ENCODE results near the gene CCDC32. TPM values are rescaled to one million over a fixed set of nuclear protein-coding genes. Genes with fewer than 3 reads are reported as not detected.

Gene CCDC32
- total and polyA plus RNA-seq, 2 donors (not counting 1 experiment from before 2014, with no cell fraction given): 29.5 to 76.6 TPM

DNA sequence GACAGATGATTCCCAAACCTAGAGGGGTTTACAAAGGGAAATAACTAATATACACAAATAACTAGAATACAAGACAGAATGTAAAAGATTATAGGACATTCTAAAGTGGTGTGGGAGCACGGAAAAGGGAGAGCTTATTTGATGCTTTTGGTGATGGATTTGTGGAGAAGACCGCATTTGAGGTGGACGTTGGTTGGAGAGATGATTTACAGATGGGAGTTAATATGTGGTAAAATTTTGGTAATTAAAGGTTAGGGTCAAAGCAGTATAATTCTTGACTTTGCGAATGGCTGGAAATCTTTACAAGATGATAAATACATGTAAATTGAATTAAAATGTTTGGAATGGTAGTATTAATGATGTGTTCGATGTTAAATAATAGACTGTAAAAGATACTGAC lies 30.4 kb upstream of the CCDC32 start:
- Histone ChIP-seq H3K4me3 (ENCODE audit: control extremely low read depth in 1 of 5, extremely low read depth in 1 of 5, insufficient read depth in 1 of 5, low read depth in 2 of 5, low read length in 4 of 5) (peak overlapping the region in 3 of 5 experiments; percentile 80 to 92 (median 82)), H3K4me2 (replicated peaks; ENCODE audit: low read depth, low read length, poor library complexity, severe bottlenecking) (peak overlapping the region; percentile 85), H3K27me3 (replicated peaks in 1 of 4; ENCODE audit: control extremely low read depth in 1 of 4, control insufficient read depth in 3 of 4, insufficient read depth in 4 of 4, low read length in 3 of 4) (no peaks in the 10 kb centered on the region), H3K4me1 (ENCODE audit: control insufficient read depth in 2 of 2, insufficient read depth in 2 of 2, low read length in 2 of 2) (peaks cover 7 to 14% of the 10 kb centered on the region in 2 donors), H3K27ac (ENCODE audit: low read length in 2 of 2) (no peak overlapping the region), H2AFZ (ENCODE audit: insufficient read depth, low read depth, low read length, poor library complexity, severe bottlenecking) (peak overlapping the region; percentile 89), H3K79me2 (ENCODE audit: control insufficient read depth, insufficient read depth, low read length) (peaks cover 35% of the 10 kb centered on the region), H4K20me1 (ENCODE audit: control insufficient read depth, insufficient read depth, low read length, poor library complexity, severe bottlenecking) (no peaks in the 10 kb centered on the region), H3K9me3 (ENCODE audit: control extremely low read depth in 1 of 3, control insufficient read depth in 2 of 3, insufficient read depth in 1 of 3, low read length in 2 of 3) (no peaks in the 10 kb centered on the region), H3K36me3 (replicated peaks in 1 of 2; ENCODE audit: control extremely low read depth in 1 of 2, control insufficient read depth in 1 of 2, extremely low read depth in 1 of 2, insufficient read depth in 2 of 2, low read length in 1 of 2) (no peaks in the 10 kb centered on the region), H3K9ac (ENCODE audit: low read length) (peak overlapping the region; percentile 96)
- intact Hi-C loops (cut with micrococcal nuclease): loop anchor here (2.0 kb wide), 2 partner anchors 300 to 522 kb away; partner anchors contain the start of genes INO80 and VPS18
- Mint-ChIP-seq H3K4me1 (peaks cover 19% of the 10 kb centered on the region), H3K27ac (no peak overlapping the region), H3K9me3 (ENCODE audit: insufficient read depth) (no peaks in the 10 kb centered on the region), H3K27me3 (no peaks in the 10 kb centered on the region), H3K4me3 (peak overlapping the region; percentile 96)
- TF ChIP-seq EZH2 (IDR thresholded peaks at IDR 0.05; ENCODE audit: borderline replicate concordance, insufficient read depth, low read depth, low read length, poor library complexity, severe bottlenecking): no peak
- no peak for TF ChIP-seq CTCF (IDR thresholded peaks at IDR 0.05)
- ATAC-seq (ENCODE audit: low read depth) (no peak), DNase-seq (no peak)
- ChIA-PET POLR2A (interaction anchor here (1.5 kb wide), 1 partner anchor 26 kb away, joined by 4 read pairs; the partner anchor contains the start of gene RPUSD2), CTCF (interaction anchor here (1.0 to 1.3 kb wide), 2 partner anchors 26 to 155 kb away, joined by 3 read pairs; partner anchors contain the start of genes BAHD1 and RPUSD2)
- 14% methylated on average over 3 of the region's 5 CpGs for WGBS (ENCODE audit: insufficient coverage)

DNA sequence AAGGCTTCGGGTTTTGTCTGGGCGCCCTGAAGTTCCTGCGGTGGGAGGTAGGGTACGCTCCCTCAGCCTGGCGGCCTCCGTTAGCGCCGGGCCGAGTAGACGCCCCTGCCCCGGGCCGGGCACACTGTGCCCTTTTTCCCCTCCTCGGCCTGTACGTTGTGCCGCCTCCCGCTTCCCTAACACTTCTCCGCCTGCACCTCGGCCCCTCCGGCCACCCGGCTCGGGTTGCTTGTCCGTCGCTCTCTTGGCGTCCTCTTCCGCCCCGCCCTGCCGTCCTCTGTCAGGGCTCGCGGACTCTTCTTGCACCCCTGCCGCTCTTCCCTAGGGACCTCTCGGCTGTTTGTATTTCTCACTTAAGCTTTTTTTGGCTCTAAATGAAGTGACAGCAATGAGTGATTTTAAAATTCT lies 29.6 kb upstream of the CCDC32 start:
- no peak for TF ChIP-seq EZH2 (IDR thresholded peaks at IDR 0.05; ENCODE audit: borderline replicate concordance, insufficient read depth, low read depth, low read length, poor library complexity, severe bottlenecking)
- no peak for TF ChIP-seq CTCF (IDR thresholded peaks at IDR 0.05)

More for the DNA sequence above, 29.6 kb upstream of the CCDC32 start:
- peaks cover 23% of the 10 kb centered on the region for H3K4me1 Mint-ChIP-seq
- ChIA-PET POLR2A (interaction anchor here (1.5 kb wide), 1 partner anchor 25 kb away, joined by 4 read pairs; the partner anchor contains the start of gene RPUSD2), CTCF (interaction anchor here (1.0 to 7.6 kb wide), 4 partner anchors 25 to 154 kb away, joined by 3 to 54 read pairs (median 3); partner anchors contain the start of genes BAHD1 and RPUSD2)
- H3K4me3 Mint-ChIP-seq: peak overlapping the region; percentile 96
- Histone ChIP-seq H3K4me1 (ENCODE audit: control insufficient read depth in 2 of 2, insufficient read depth in 2 of 2, low read length in 2 of 2) (peaks cover 9 to 20% of the 10 kb centered on the region in 2 donors), H3K79me2 (ENCODE audit: control insufficient read depth, insufficient read depth, low read length) (peaks cover 28% of the 10 kb centered on the region), H3K9me3 (ENCODE audit: control extremely low read depth in 1 of 3, control insufficient read depth in 2 of 3, insufficient read depth in 1 of 3, low read length in 2 of 3) (no peaks in the 10 kb centered on the region), H2AFZ (ENCODE audit: insufficient read depth, low read depth, low read length, poor library complexity, severe bottlenecking) (peak overlapping the region; percentile 89), H3K4me2 (replicated peaks; ENCODE audit: low read depth, low read length, poor library complexity, severe bottlenecking) (peak overlapping the region; percentile 85), H3K27ac (ENCODE audit: low read length in 2 of 2) (peak overlapping the region; percentile 89 to 92), H4K20me1 (ENCODE audit: control insufficient read depth, insufficient read depth, low read length, poor library complexity, severe bottlenecking) (no peaks in the 10 kb centered on the region), H3K36me3 (replicated peaks in 1 of 2; ENCODE audit: control extremely low read depth in 1 of 2, control insufficient read depth in 1 of 2, extremely low read depth in 1 of 2, insufficient read depth in 2 of 2, low read length in 1 of 2) (no peaks in the 10 kb centered on the region), H3K27me3 (replicated peaks in 1 of 4; ENCODE audit: control extremely low read depth in 1 of 4, control insufficient read depth in 3 of 4, insufficient read depth in 4 of 4, low read length in 3 of 4) (no peaks in the 10 kb centered on the region), H3K9ac (ENCODE audit: low read length) (peak overlapping the region; percentile 96), H3K4me3 (ENCODE audit: control extremely low read depth in 1 of 5, extremely low read depth in 1 of 5, insufficient read depth in 1 of 5, low read depth in 2 of 5, low read length in 4 of 5) (peak overlapping the region; percentile 63 to 92 (median 80))
- 0% methylated on average over 25 of the region's 31 CpGs for WGBS (ENCODE audit: insufficient coverage)
- intact Hi-C loops (cut with micrococcal nuclease): loop anchor here (1.0 to 5.0 kb wide), 9 partner anchors 29 to 522 kb away; partner anchors contain the start of genes BAHD1, CCDC32, DNAJC17 and INO80
- ATAC-seq (ENCODE audit: low read depth) (peak; percentile 47), DNase-seq (no peak)
- no peaks in the 10 kb centered on the region for H3K9me3 Mint-ChIP-seq (ENCODE audit: insufficient read depth)
- peak overlapping the region; percentile 99 for H3K27ac Mint-ChIP-seq
- no peaks in the 10 kb centered on the region for H3K27me3 Mint-ChIP-seq
